Gastroesophageal sphincter (tissue), 4 donors: ENCODE measurements around the gene BRD4. TPM values are rescaled to one million over a fixed set of nuclear protein-coding genes. Genes with fewer than 3 reads are reported as not detected.

Experiments used
- ATAC-seq: fragments of 150-250 bp; one replicate; pipeline ENCODE4 v1.9.1; 2016; ENCODE audit warnings: mild to moderate bottlenecking, moderate library complexity
- H3K27ac ChIP-seq, 4 donors: fragments of 200-600 bp; sonication (generic) in 3 of 4; 1 replicate in 3 of 4; 2 replicates in 1 of 4; pipeline ENCODE4 v1.5.1; 2016 to 2019
- H3K27me3 ChIP-seq: fragments of 200-600 bp; sonication (generic); one replicate; pipeline ENCODE4 v1.5.1; 2019
- H3K36me3 ChIP-seq, 2 donors: fragments of 200-600 bp; sonication (generic); one replicate each; pipeline ENCODE4 v1.5.1; 2019; ENCODE audit warnings: control low read depth in 1 of 2
- H3K4me1 ChIP-seq, 3 donors: fragments of 200-600 bp; sonication (generic); 1 replicate in 2 of 3; 2 replicates in 1 of 3; pipeline ENCODE4 v1.5.1; 2016 to 2019; ENCODE audit warnings: control low read depth in 2 of 3
- H3K4me3 ChIP-seq, 2 donors: fragments of 200-600 bp; sonication (generic); one replicate each; pipeline ENCODE4 v1.5.1; 2019; ENCODE audit warnings: mild to moderate bottlenecking in 1 of 2, moderate library complexity in 1 of 2
- H3K9me3 ChIP-seq, 3 donors: fragments of 200-600 bp; sonication (generic); one replicate each; pipeline ENCODE4 v1.5.1; 2017 to 2019; ENCODE audit warnings: control low read depth in 2 of 3
- EP300 ChIP-seq: sonication (generic); formaldehyde crosslinking; IDR thresholded peaks from one replicate; pipeline ENCODE4 v1.6.1; 2017; ENCODE audit warnings: antibody characterized with exemption, mild to moderate bottlenecking
- POLR2A ChIP-seq, 2 donors: fragments of 450-650 bp; IDR thresholded peaks; one replicate each; pipeline ENCODE4 v1.6.1; 2017; ENCODE audit warnings: antibody characterized with exemption in 2 of 2, mild to moderate bottlenecking in 2 of 2, moderate library complexity in 1 of 2
- POLR2AphosphoS5 ChIP-seq: sonication (generic); formaldehyde crosslinking; IDR thresholded peaks from one replicate; pipeline ENCODE4 v1.6.1; 2017; ENCODE audit warnings: antibody characterized with exemption
- WGBS, 2 donors: methylation state at CpG; one replicate each; pipeline ENCODE4 v1.1.5; 2018; ENCODE audit warnings: low coverage in 1 of 2; 5-methylcytosine and 5-hydroxymethylcytosine counted together
- total RNA-seq, 4 donors: library from RNA; depleted of rRNA; stranded (reverse); fragments of >200 nt; gene quantifications; one replicate each; pipeline ENCODE4 v1.1.0, GENCODE V29; 2016
- TF ChIP-seq, protein P1 (sequence below), 4 experiments: fragments of 200-600 bp in 2 of 4; fragments of 450-650 bp in 2 of 4; sonication (generic) in 1 of 4; IDR thresholded peaks; one replicate each; pipeline ENCODE4 v1.5.1; 2017 to 2019; ENCODE audit warnings: antibody characterized with exemption in 4 of 4, mild to moderate bottlenecking in 2 of 4, moderate library complexity in 2 of 4

The BRD4 gene
- total RNA-seq, 4 donors from 2014 or later, result 29.6 to 49.3 (median 34.4) TPM

DNA sequence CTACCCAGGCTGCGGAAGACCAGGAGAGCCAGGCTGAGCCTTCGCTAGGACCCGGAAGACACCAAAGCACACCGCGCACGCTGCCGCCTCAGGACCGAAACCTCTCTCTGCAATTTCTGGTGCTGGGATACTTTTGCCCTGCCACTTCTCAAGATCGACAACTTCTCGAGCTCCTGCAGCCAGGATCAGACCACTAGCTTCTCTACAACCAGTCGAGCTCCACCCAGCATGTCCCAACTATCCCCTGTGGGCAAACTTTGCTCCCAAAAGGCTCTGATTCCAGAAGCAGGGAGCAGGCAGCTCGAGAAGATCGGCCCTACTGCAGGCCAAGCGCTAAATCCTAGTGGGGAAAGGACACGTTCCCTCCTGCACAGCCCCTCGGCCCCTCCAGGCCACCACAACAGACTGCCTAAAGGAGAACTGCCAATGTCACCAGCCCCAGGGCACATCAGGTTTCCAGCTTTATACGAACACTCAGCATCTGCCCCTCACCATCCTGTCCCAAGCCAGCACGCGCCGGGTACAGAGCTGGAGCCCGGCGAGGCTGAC lies 46.3 kb upstream of the BRD4 start:
- peaks cover 0 to 62% (median 44%) of the 10 kb centered on the region in 3 donors for H3K4me1 ChIP-seq
- H3K36me3 ChIP-seq, result peaks cover 0 to 22% of the 10 kb centered on the region in 2 donors
- no peaks in the 10 kb centered on the region for H3K27me3 ChIP-seq
- H3K4me3 ChIP-seq, result peak overlapping the region; percentile 97 to 99
- ATAC-seq, result no peak
- WGBS, 2 donors, result 0 to 2% methylated on average over 7 to 8 of the region's 22 CpGs
- TF ChIP-seq POLR2A (IDR thresholded peaks at IDR 0.05) (no peak), EP300 (no peak), POLR2AphosphoS5 (no peak)
- TF ChIP-seq, protein P1, sequence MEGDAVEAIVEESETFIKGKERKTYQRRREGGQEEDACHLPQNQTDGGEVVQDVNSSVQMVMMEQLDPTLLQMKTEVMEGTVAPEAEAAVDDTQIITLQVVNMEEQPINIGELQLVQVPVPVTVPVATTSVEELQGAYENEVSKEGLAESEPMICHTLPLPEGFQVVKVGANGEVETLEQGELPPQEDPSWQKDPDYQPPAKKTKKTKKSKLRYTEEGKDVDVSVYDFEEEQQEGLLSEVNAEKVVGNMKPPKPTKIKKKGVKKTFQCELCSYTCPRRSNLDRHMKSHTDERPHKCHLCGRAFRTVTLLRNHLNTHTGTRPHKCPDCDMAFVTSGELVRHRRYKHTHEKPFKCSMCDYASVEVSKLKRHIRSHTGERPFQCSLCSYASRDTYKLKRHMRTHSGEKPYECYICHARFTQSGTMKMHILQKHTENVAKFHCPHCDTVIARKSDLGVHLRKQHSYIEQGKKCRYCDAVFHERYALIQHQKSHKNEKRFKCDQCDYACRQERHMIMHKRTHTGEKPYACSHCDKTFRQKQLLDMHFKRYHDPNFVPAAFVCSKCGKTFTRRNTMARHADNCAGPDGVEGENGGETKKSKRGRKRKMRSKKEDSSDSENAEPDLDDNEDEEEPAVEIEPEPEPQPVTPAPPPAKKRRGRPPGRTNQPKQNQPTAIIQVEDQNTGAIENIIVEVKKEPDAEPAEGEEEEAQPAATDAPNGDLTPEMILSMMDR (IDR thresholded peaks at IDR 0.05), result no peak
- peak overlapping the region; percentile 91 to 99 (median 98) for H3K27ac ChIP-seq
- H3K9me3 ChIP-seq, result no peaks in the 10 kb centered on the region

DNA sequence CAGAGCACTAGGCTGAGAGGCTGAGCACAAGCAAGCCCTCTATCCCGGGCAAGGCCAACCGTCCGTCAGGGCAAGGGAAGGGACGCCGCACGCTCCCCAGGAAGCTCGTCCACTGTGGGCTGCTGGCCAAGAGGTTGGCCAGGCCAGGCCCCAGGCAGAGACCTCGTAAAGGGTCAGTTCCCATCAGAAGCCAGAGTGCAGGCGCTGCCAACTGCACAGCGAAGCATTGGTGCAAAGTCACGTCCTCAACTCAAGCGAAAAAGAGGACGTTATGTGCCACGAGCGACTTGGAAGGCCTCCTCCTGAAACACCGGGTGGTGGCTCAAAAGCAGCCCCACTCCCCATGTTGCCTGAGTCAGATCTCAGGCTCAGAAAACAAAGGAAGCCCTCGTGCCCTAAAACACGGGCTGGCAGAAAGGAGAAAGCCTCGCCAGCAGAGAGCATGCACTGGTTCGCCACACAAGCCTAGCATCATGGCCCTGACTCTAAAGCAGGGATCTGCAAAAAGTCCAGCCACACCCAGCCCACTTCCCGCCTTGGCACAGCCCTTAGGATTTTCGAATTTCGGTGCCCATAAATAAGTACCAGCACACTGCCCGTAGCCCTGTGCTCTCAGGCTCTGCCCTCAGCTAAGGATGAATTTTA lies 42.6 kb upstream of the BRD4 start:
- Histone ChIP-seq H3K36me3 (peaks cover 4 to 49% of the 10 kb centered on the region in 2 donors), H3K27me3 (no peaks in the 10 kb centered on the region), H3K4me3 (no peak overlapping the region), H3K27ac (peak overlapping the region in 3 of 4 donors; percentile 57 to 66 (median 61)), H3K4me1 (peaks cover 0 to 58% (median 36%) of the 10 kb centered on the region in 3 donors), H3K9me3 (no peaks in the 10 kb centered on the region)
- no peak for ATAC-seq
- WGBS, 2 donors, result 100% methylated on average over 1 of the region's 24 CpGs; no CpG with 5 or more reads in 1 of the 2 donors
- peak; percentile 41 for TF ChIP-seq POLR2AphosphoS5
- TF ChIP-seq, protein P1 (IDR thresholded peaks at IDR 0.05), result no peak

DNA sequence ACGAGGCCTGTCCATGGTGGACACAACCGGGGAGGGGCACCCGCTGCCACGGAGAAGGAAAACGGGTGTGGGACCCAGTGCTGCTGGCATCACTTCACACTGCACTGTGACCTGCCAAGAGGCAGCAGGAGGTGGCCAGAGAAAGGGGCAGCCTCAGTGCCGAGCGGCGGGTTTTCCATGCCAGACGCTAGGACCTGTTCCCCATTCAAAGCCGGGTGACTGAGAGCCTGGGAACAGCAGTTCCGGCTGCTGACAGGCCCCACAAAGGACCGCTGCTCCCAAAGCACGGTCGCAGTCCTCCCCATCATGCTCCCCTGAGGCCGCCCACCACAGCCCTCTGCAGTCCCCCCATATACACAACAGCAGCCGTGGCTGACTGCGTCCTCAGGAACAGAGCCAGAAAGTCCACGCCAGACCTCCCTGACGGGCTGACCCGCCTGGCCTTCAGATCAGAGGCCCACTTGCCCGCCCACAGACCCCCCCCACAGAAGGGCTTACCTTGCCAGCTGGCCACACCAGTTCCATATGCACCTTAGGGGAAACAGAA lies 41.8 kb upstream of the BRD4 start:
- H3K4me3 ChIP-seq, result no peak overlapping the region
- H3K36me3 ChIP-seq, result peaks cover 4 to 56% of the 10 kb centered on the region in 2 donors
- peaks cover 0 to 58% (median 36%) of the 10 kb centered on the region in 3 donors for H3K4me1 ChIP-seq
- no peaks in the 10 kb centered on the region for H3K9me3 ChIP-seq
- 100% methylated on average over 3 of the region's 21 CpGs; no CpG with 5 or more reads in 1 of the 2 donors for WGBS, 2 donors
- TF ChIP-seq EP300, result no peak
- TF ChIP-seq, protein P1 (IDR thresholded peaks at IDR 0.05), result no peak
- no peak for TF ChIP-seq POLR2A (IDR thresholded peaks at IDR 0.05)
- TF ChIP-seq POLR2AphosphoS5, result no peak
- ATAC-seq, result no peak
- H3K27ac ChIP-seq, result peak overlapping the region in 3 of 4 donors; percentile 57 to 66 (median 61)
- no peaks in the 10 kb centered on the region for H3K27me3 ChIP-seq

DNA sequence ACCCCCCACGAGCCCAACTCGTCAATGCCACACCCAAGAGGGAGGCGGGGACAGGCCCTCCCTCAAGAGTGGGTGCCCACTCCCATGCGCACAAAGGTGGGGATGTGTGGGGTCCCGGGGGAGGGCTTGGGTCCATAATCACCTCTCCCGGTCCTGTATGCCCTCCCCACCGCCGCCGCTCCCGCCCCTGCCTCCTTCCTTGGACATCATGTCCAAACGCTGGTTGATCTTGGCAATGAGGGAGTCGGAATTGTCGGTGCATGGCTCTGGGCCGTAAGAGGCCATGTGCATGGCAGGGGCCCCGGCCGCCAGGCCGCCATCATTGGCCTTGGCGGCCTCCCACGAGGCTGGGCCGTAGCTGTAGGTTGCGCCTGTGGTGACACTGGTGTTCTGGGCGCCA lies 41.3 kb upstream of the BRD4 start:
- H3K27me3 ChIP-seq, result no peaks in the 10 kb centered on the region
- no peaks in the 10 kb centered on the region for H3K9me3 ChIP-seq
- no peak overlapping the region for H3K4me3 ChIP-seq
- 40% methylated on average over 1 of the region's 22 CpGs; no CpG with 5 or more reads in 1 of the 2 donors for WGBS, 2 donors
- H3K4me1 ChIP-seq, result peaks cover 0 to 58% (median 36%) of the 10 kb centered on the region in 3 donors
- peak overlapping the region in 2 of 4 donors; percentile 6 to 66 for H3K27ac ChIP-seq
- no peak for ATAC-seq
- H3K36me3 ChIP-seq, result peaks cover 4 to 61% of the 10 kb centered on the region in 2 donors
- TF ChIP-seq EP300, result no peak
- no peak for TF ChIP-seq POLR2AphosphoS5
- no peak for TF ChIP-seq POLR2A (IDR thresholded peaks at IDR 0.05)
- TF ChIP-seq, protein P1 (IDR thresholded peaks at IDR 0.05), result no peak
